Activated T-cell treated with anti-CD3 and anti-CD28 coated beads, Interleukin-2, amount 50 U/mL, for 72 hours (primary cell): Measurements from ENCODE around the gene F12. TPM values are rescaled to one million over a fixed set of nuclear protein-coding genes. Genes with fewer than 3 reads are reported as not detected.

Experiments used
- ATAC-seq, 2 donors: fragments of 150-1000 bp; cut with Tn5 transposase; replicated peaks in 1 of 2; 2 replicates each; pipeline ENCODE4 v1.10.0; 2021; ENCODE audit warnings: moderate library complexity in 2 of 2, mild to moderate bottlenecking in 1 of 2
- DNase-seq, 2 donors: peaks; one replicate each; pipeline ENCODE4 v3.0.0; 2021 to 2022; ENCODE audit warnings: mixed read lengths in 1 of 2
- H3K27ac Mint-ChIP-seq: one replicate; pipeline ENCODE4 v1.8.0; 2022; ENCODE audit warnings: mild to moderate bottlenecking, moderate library complexity, mixed read lengths
- H3K27me3 Mint-ChIP-seq: one replicate; pipeline ENCODE4 v1.8.0; 2022; ENCODE audit warnings: low read depth, mixed read lengths
- H3K36me3 Mint-ChIP-seq, 2 donors: one replicate each; pipeline ENCODE4 v1.8.0; 2022; ENCODE audit warnings: mixed read lengths in 2 of 2, mild to moderate bottlenecking in 1 of 2; ENCODE audit not compliant: insufficient read depth in 2 of 2
- H3K4me1 Mint-ChIP-seq: one replicate; pipeline ENCODE4 v1.8.0; 2022; ENCODE audit warnings: low read depth, mixed read lengths
- H3K4me3 Mint-ChIP-seq, 2 donors: one replicate each; pipeline ENCODE4 v1.8.0; 2022; ENCODE audit warnings: mild to moderate bottlenecking in 2 of 2, mixed read lengths in 2 of 2, moderate library complexity in 2 of 2
- H3K9me3 Mint-ChIP-seq, 2 donors: one replicate each; pipeline ENCODE4 v1.8.0; 2022; ENCODE audit warnings: mixed read lengths in 2 of 2
- total RNA-seq, 2 donors: library from RNA; stranded (reverse); gene quantifications; one replicate each; pipeline ENCODE4 v1.2.3, GENCODE V29; 2022

F12 gene
- total RNA-seq, 2 donors from 2014 or later, result 6.5 to 6.7 TPM

GRCh38 chr5:177390363-177391300 lies 18.7 kb downstream of the F12 start:
- Mint-ChIP-seq H3K36me3 (no peaks in the 10 kb centered on the region), H3K4me3 (peak overlapping the region; percentile 26 to 71), H3K9me3 (no peaks in the 10 kb centered on the region), H3K27me3 (no peaks in the 10 kb centered on the region), H3K4me1 (peaks cover 37% of the 10 kb centered on the region), H3K27ac (peak overlapping the region; percentile 78)
- ATAC-seq (peak; percentile 59 to 63), DNase-seq (peak; percentile 87 to 91)

- ATAC-seq, result peak; percentile 86
- peak; percentile 65 to 73 for DNase-seq
- Mint-ChIP-seq H3K27me3 (no peaks in the 10 kb centered on the region), H3K27ac (peak overlapping the region; percentile 75), H3K36me3 (no peaks in the 10 kb centered on the region), H3K4me1 (peaks cover 37% of the 10 kb centered on the region), H3K4me3 (peak overlapping the region; percentile 26 to 71), H3K9me3 (no peaks in the 10 kb centered on the region)
Measured at GRCh38 chr5:177389241-177390169, 19.9 kb downstream of the F12 start.

- Mint-ChIP-seq H3K27me3 (no peaks in the 10 kb centered on the region), H3K4me3 (peak overlapping the region; percentile 26 to 71), H3K27ac (no peak overlapping the region), H3K9me3 (no peaks in the 10 kb centered on the region), H3K36me3 (no peaks in the 10 kb centered on the region), H3K4me1 (peaks cover 37% of the 10 kb centered on the region)
- ATAC-seq (no peak), DNase-seq (no peak)
Measured at GRCh38 chr5:177388521-177389052, 20.8 kb downstream of the F12 start.

- no peaks in the 10 kb centered on the region for H3K36me3 Mint-ChIP-seq
- no peaks in the 10 kb centered on the region for H3K27me3 Mint-ChIP-seq
- H3K4me1 Mint-ChIP-seq, result peaks cover 42% of the 10 kb centered on the region
- DNase-seq (no peak), ATAC-seq (no peak)
- no peaks in the 10 kb centered on the region for H3K9me3 Mint-ChIP-seq
- H3K4me3 Mint-ChIP-seq, result no peak overlapping the region
- H3K27ac Mint-ChIP-seq, result no peak overlapping the region
Measured at GRCh38 chr5:177387405-177387804, 22.0 kb downstream of the F12 start.

GRCh38 chr5:177386542-177386941 lies 22.8 kb downstream of the F12 start:
- Mint-ChIP-seq H3K27me3 (no peaks in the 10 kb centered on the region), H3K4me1 (peaks cover 43% of the 10 kb centered on the region), H3K36me3 (no peaks in the 10 kb centered on the region), H3K27ac (no peak overlapping the region), H3K4me3 (no peak overlapping the region), H3K9me3 (no peaks in the 10 kb centered on the region)
- no peak for ATAC-seq
- no peak for DNase-seq

GRCh38 chr5:177385720-177386119 lies 23.6 kb downstream of the F12 start:
- Mint-ChIP-seq H3K36me3 (no peaks in the 10 kb centered on the region), H3K4me3 (no peak overlapping the region), H3K9me3 (no peaks in the 10 kb centered on the region), H3K27ac (no peak overlapping the region), H3K4me1 (peaks cover 35% of the 10 kb centered on the region), H3K27me3 (no peaks in the 10 kb centered on the region)
- ATAC-seq (no peak), DNase-seq (no peak)

GRCh38 chr5:177384134-177384533 lies 25.2 kb downstream of the F12 start, which contains the start of gene SLC34A1:
Gene SLC34A1, plus strand, starts transcription at chr5:177384434. Its CDS starts 1,308 bp downstream, at chr5:177385742.
- Mint-ChIP-seq H3K27ac (no peak within 1 kb of the TSS), H3K36me3 (no peaks in the 10 kb centered on the region), H3K4me1 (peaks cover 32% of the 10 kb centered on the region), H3K4me3 (no peak within 1 kb of the TSS), H3K9me3 (no peaks in the 10 kb centered on the region), H3K27me3 (no peaks in the 10 kb centered on the region)
- no peak for DNase-seq
- no peak for ATAC-seq

GRCh38 chr5:177383181-177383580 lies 26.2 kb downstream of the F12 start:
- DNase-seq, result no peak
- Mint-ChIP-seq H3K27ac (no peak overlapping the region), H3K4me3 (no peak overlapping the region), H3K36me3 (no peaks in the 10 kb centered on the region), H3K4me1 (peaks cover 27% of the 10 kb centered on the region), H3K9me3 (no peaks in the 10 kb centered on the region), H3K27me3 (no peaks in the 10 kb centered on the region)
- no peak for ATAC-seq

- no peak overlapping the region for H3K27ac Mint-ChIP-seq
- H3K36me3 Mint-ChIP-seq, result no peaks in the 10 kb centered on the region
- DNase-seq, result peak; percentile 27 to 37
- H3K4me3 Mint-ChIP-seq, result no peak overlapping the region
- peaks cover 27% of the 10 kb centered on the region for H3K4me1 Mint-ChIP-seq
- ATAC-seq, result peak in 1 of 2 donors; percentile 48
- H3K9me3 Mint-ChIP-seq, result no peaks in the 10 kb centered on the region
- H3K27me3 Mint-ChIP-seq, result no peaks in the 10 kb centered on the region
Measured at GRCh38 chr5:177382423-177383029, 26.8 kb downstream of the F12 start.

- Mint-ChIP-seq H3K4me1 (peaks cover 27% of the 10 kb centered on the region), H3K36me3 (no peaks in the 10 kb centered on the region), H3K9me3 (no peaks in the 10 kb centered on the region), H3K4me3 (no peak overlapping the region), H3K27ac (no peak overlapping the region), H3K27me3 (no peaks in the 10 kb centered on the region)
- no peak for DNase-seq
- ATAC-seq, result no peak
Measured at GRCh38 chr5:177380805-177381126, 28.6 kb downstream of the F12 start.

GRCh38 chr5:177378884-177379883 lies 30.2 kb downstream of the F12 start:
- H3K36me3 Mint-ChIP-seq, result no peaks in the 10 kb centered on the region
- peak overlapping the region; percentile 38 to 45 for H3K4me3 Mint-ChIP-seq
- H3K9me3 Mint-ChIP-seq, result no peaks in the 10 kb centered on the region
- no peaks in the 10 kb centered on the region for H3K27me3 Mint-ChIP-seq
- H3K27ac Mint-ChIP-seq, result peak overlapping the region; percentile 87
- ATAC-seq, result peak; percentile 92 to 99
- peak; percentile 43 to 54 for DNase-seq
- peaks cover 35% of the 10 kb centered on the region for H3K4me1 Mint-ChIP-seq
